AG09319 (cell line): ENCODE data around the gene PPP1R2B.
"Not testable (repeated sequence)": the region's sequence is repeated elsewhere in the genome, so short reads cannot be mapped to it uniquely, and the experiment has no call there.

Experiments
- DNase-seq: peaks from one replicate; pipeline ENCODE4 v3.0.0-alpha.2; 2010; ENCODE audit warnings: low read depth; ENCODE audit errors: extremely low read depth
- CTCF ChIP-seq: IDR thresholded peaks from 2 replicates; pipeline ENCODE4 v1.5.1; 2011; ENCODE audit warnings: low read depth, mild to moderate bottlenecking, inconsistent platforms, low read length, moderate library complexity

The PPP1R2B gene

GRCh38 chr5:156836846-156837245 lies 13.2 kb upstream of the PPP1R2B start:
- no peak for TF ChIP-seq CTCF
- no peak for DNase-seq

GRCh38 chr5:156838961-156839360 lies 11.1 kb upstream of the PPP1R2B start:
- no peak for TF ChIP-seq CTCF
- DNase-seq: no peak

- no peak for TF ChIP-seq CTCF
- no peak for DNase-seq
Measured at GRCh38 chr5:156841737-156842136, 8.4 kb upstream of the PPP1R2B start.

- no peak for DNase-seq
Measured at GRCh38 chr5:156846914-156847313, 3.2 kb upstream of the PPP1R2B start.

GRCh38 chr5:156848447-156848846 lies 1.6 kb upstream of the PPP1R2B start:
- not testable (repeated sequence) for DNase-seq

More at GRCh38 chr5:156846914-156847313, 3.2 kb upstream of the PPP1R2B start:
- no peak for TF ChIP-seq CTCF

- TF ChIP-seq CTCF: no peak
- no peak for DNase-seq
Measured at GRCh38 chr5:156851880-156852279, 1.8 kb downstream of the PPP1R2B start.

GRCh38 chr5:156853055-156853454 lies 3.0 kb downstream of the PPP1R2B start:
- not testable (repeated sequence) for DNase-seq

GRCh38 chr5:156865427-156865826 lies 15.3 kb downstream of the PPP1R2B start:
- DNase-seq: no peak
- no peak for TF ChIP-seq CTCF

GRCh38 chr5:156870498-156870839 lies 20.4 kb downstream of the PPP1R2B start:
- TF ChIP-seq CTCF: no peak

More at GRCh38 chr5:156870498-156870839, 20.4 kb downstream of the PPP1R2B start:
- no peak for DNase-seq
